Activated naive CD4-positive, alpha-beta T cell treated with anti-CD3 and anti-CD28 coated beads, Interleukin-2, amount 10 ng/mL, durations not matched to agents 7 days and 5 days (primary cell): Measurements from ENCODE around the gene SRGN.
A peak's percentile ranks its signal among the peaks of the same experiment; 100 is the strongest.

Experiments
- CTCF ChIA-PET: fragments of 350-600 bp; sonication (Branson Sonifier 250); formaldehyde crosslinking; loops from one replicate; lab custom pipeline; 2021; ENCODE audit warnings: antibody characterized with exemption; lab: Charles Lee
- DNase-seq: peaks from one replicate; pipeline ENCODE4 v3.0.0-alpha.2; 2020
- H3K27ac Mint-ChIP-seq: one replicate; pipeline ENCODE4 v1.8.0; 2021; ENCODE audit warnings: mild to moderate bottlenecking, moderate library complexity, mixed read lengths
- H3K27me3 Mint-ChIP-seq: one replicate; pipeline ENCODE4 v1.8.0; 2021; ENCODE audit warnings: mild to moderate bottlenecking, mixed read lengths
- H3K36me3 Mint-ChIP-seq: one replicate; pipeline ENCODE4 v1.8.0; 2021; ENCODE audit warnings: mixed read lengths
- H3K4me1 Mint-ChIP-seq: one replicate; pipeline ENCODE4 v1.8.0; 2021; ENCODE audit warnings: mixed read lengths
- H3K4me3 Mint-ChIP-seq: one replicate; pipeline ENCODE4 v1.8.0; 2021; ENCODE audit warnings: mild to moderate bottlenecking, moderate library complexity, mixed read lengths
- H3K9me3 Mint-ChIP-seq: one replicate; pipeline ENCODE4 v1.8.0; 2021; ENCODE audit warnings: mixed read lengths

Gene SRGN

GRCh38 chr10:69089638-69090599, 2.0 kb downstream of the SRGN start:
- Mint-ChIP-seq H3K27ac (peak overlapping the region; percentile 99), H3K4me1 (peaks cover 72% of the 10 kb centered on the region), H3K36me3 (peaks cover 23% of the 10 kb centered on the region), H3K4me3 (peak overlapping the region; percentile 91), H3K27me3 (no peaks in the 10 kb centered on the region), H3K9me3 (no peaks in the 10 kb centered on the region)
- peak; percentile 86 for DNase-seq
- CTCF ChIA-PET: interaction anchor here (0.6 to 7.0 kb wide), 5 partner anchors 24 to 137 kb away, joined by 3 to 142 read pairs (median 4); no protein-coding TSS in a partner anchor

GRCh38 chr10:69090685-69091084, 2.8 kb downstream of the SRGN start:
- Mint-ChIP-seq H3K36me3 (peaks cover 23% of the 10 kb centered on the region), H3K4me3 (peak overlapping the region; percentile 91), H3K4me1 (peaks cover 67% of the 10 kb centered on the region), H3K27me3 (no peaks in the 10 kb centered on the region), H3K9me3 (no peaks in the 10 kb centered on the region), H3K27ac (peak overlapping the region; percentile 99)
- CTCF ChIA-PET: interaction anchor here (1.0 to 7.0 kb wide), 5 partner anchors 26 to 134 kb away, joined by 3 to 142 read pairs (median 4); partner anchors contain the start of gene DDX21
- DNase-seq: no peak

- Mint-ChIP-seq H3K27me3 (no peaks in the 10 kb centered on the region), H3K4me1 (peaks cover 62% of the 10 kb centered on the region), H3K4me3 (peak overlapping the region; percentile 91), H3K27ac (peak overlapping the region; percentile 99), H3K9me3 (no peaks in the 10 kb centered on the region), H3K36me3 (peaks cover 22% of the 10 kb centered on the region)
- CTCF ChIA-PET: interaction anchor here (0.6 to 7.0 kb wide), 6 partner anchors 26 to 135 kb away, joined by 3 to 142 read pairs (median 4); partner anchors contain the start of gene DDX21
- no peak for DNase-seq
Measured at GRCh38 chr10:69091143-69091651, 3.3 kb downstream of the SRGN start.

- Mint-ChIP-seq H3K9me3 (no peaks in the 10 kb centered on the region), H3K4me3 (peak overlapping the region; percentile 30), H3K36me3 (peaks cover 28% of the 10 kb centered on the region), H3K27me3 (no peaks in the 10 kb centered on the region), H3K4me1 (peaks cover 49% of the 10 kb centered on the region), H3K27ac (peak overlapping the region; percentile 73)
- DNase-seq: peak; percentile 92
- CTCF ChIA-PET: interaction anchor here (0.7 to 7.0 kb wide), 25 partner anchors 9 to 300 kb away, joined by 3 to 142 read pairs (median 4); partner anchors contain the start of genes DDX21 and KIFBP
Measured at GRCh38 chr10:69092959-69093850, 5.3 kb downstream of the SRGN start.

- Mint-ChIP-seq H3K4me3 (no peak overlapping the region), H3K27me3 (no peaks in the 10 kb centered on the region), H3K4me1 (peaks cover 48% of the 10 kb centered on the region), H3K27ac (peak overlapping the region; percentile 14), H3K36me3 (peaks cover 26% of the 10 kb centered on the region), H3K9me3 (no peaks in the 10 kb centered on the region)
- DNase-seq: no peak
- CTCF ChIA-PET: interaction anchor here (0.8 to 7.0 kb wide), 13 partner anchors 8 to 138 kb away, joined by 3 to 142 read pairs (median 5); partner anchors contain the start of genes DDX21 and KIFBP
Measured at GRCh38 chr10:69093933-69094332, 6.0 kb downstream of the SRGN start.

- CTCF ChIA-PET: interaction anchor here (0.6 to 7.0 kb wide), 7 partner anchors 10 to 115 kb away, joined by 3 to 142 read pairs (median 4); no protein-coding TSS in a partner anchor
- no peak overlapping the region for H3K27ac Mint-ChIP-seq
- no peak for DNase-seq
- peaks cover 26% of the 10 kb centered on the region for H3K36me3 Mint-ChIP-seq
- no peaks in the 10 kb centered on the region for H3K9me3 Mint-ChIP-seq
- H3K27me3 Mint-ChIP-seq: no peaks in the 10 kb centered on the region
- H3K4me3 Mint-ChIP-seq: no peak overlapping the region
- peaks cover 37% of the 10 kb centered on the region for H3K4me1 Mint-ChIP-seq
Measured at GRCh38 chr10:69096045-69096444, 8.1 kb downstream of the SRGN start.

GRCh38 chr10:69097729-69098128, 9.8 kb downstream of the SRGN start:
- no peak overlapping the region for H3K27ac Mint-ChIP-seq

GRCh38 chr10:69100136-69100872, 12.4 kb downstream of the SRGN start:
- Mint-ChIP-seq H3K27ac (no peak overlapping the region), H3K4me3 (no peak overlapping the region), H3K27me3 (no peaks in the 10 kb centered on the region), H3K4me1 (peaks cover 23% of the 10 kb centered on the region), H3K9me3 (no peaks in the 10 kb centered on the region), H3K36me3 (peaks cover 44% of the 10 kb centered on the region)
- CTCF ChIA-PET: interaction anchor here (0.6 to 1.3 kb wide), 2 partner anchors 52 to 95 kb away, joined by 3 to 4 read pairs; no protein-coding TSS in a partner anchor
- no peak for DNase-seq

More at GRCh38 chr10:69097729-69098128, 9.8 kb downstream of the SRGN start:
- CTCF ChIA-PET: interaction anchor here (0.6 kb wide), 1 partner anchor 120 kb away, joined by 3 read pairs; no protein-coding TSS in a partner anchor
- H3K4me1 Mint-ChIP-seq: peaks cover 37% of the 10 kb centered on the region
- no peak overlapping the region for H3K4me3 Mint-ChIP-seq
- H3K36me3 Mint-ChIP-seq: peaks cover 33% of the 10 kb centered on the region
- no peaks in the 10 kb centered on the region for H3K9me3 Mint-ChIP-seq
- no peaks in the 10 kb centered on the region for H3K27me3 Mint-ChIP-seq
- no peak for DNase-seq

- H3K4me1 Mint-ChIP-seq: peaks cover 22% of the 10 kb centered on the region
- DNase-seq: no peak
- peaks cover 46% of the 10 kb centered on the region for H3K36me3 Mint-ChIP-seq
- H3K4me3 Mint-ChIP-seq: no peak overlapping the region
- no peaks in the 10 kb centered on the region for H3K27me3 Mint-ChIP-seq
- peak overlapping the region; percentile 40 for H3K27ac Mint-ChIP-seq
- no peaks in the 10 kb centered on the region for H3K9me3 Mint-ChIP-seq
- CTCF ChIA-PET: interaction anchor here (1.2 to 1.6 kb wide), 3 partner anchors 8 to 96 kb away, joined by 3 to 4 read pairs (median 4); no protein-coding TSS in a partner anchor
Measured at GRCh38 chr10:69101451-69102095, 13.7 kb downstream of the SRGN start.

GRCh38 chr10:69102440-69102839, 14.5 kb downstream of the SRGN start:
- H3K4me1 Mint-ChIP-seq: peaks cover 22% of the 10 kb centered on the region
- no peaks in the 10 kb centered on the region for H3K27me3 Mint-ChIP-seq
- peaks cover 48% of the 10 kb centered on the region for H3K36me3 Mint-ChIP-seq
- H3K4me3 Mint-ChIP-seq: no peak overlapping the region
- H3K27ac Mint-ChIP-seq: peak overlapping the region; percentile 67
- H3K9me3 Mint-ChIP-seq: no peaks in the 10 kb centered on the region
- no peak for DNase-seq
- CTCF ChIA-PET: interaction anchor here (1.2 to 1.6 kb wide), 3 partner anchors 8 to 97 kb away, joined by 3 to 4 read pairs (median 4); no protein-coding TSS in a partner anchor

GRCh38 chr10:69103784-69104183, 15.9 kb downstream of the SRGN start:
- CTCF ChIA-PET: interaction anchor here (1.2 to 1.6 kb wide), 3 partner anchors 10 to 98 kb away, joined by 3 to 4 read pairs (median 3); no protein-coding TSS in a partner anchor
- Mint-ChIP-seq H3K27ac (no peak overlapping the region), H3K4me3 (no peak overlapping the region), H3K27me3 (no peaks in the 10 kb centered on the region), H3K9me3 (no peaks in the 10 kb centered on the region), H3K36me3 (peaks cover 40% of the 10 kb centered on the region), H3K4me1 (peaks cover 22% of the 10 kb centered on the region)
- no peak for DNase-seq
